Measurements from ENCODE around the gene ADORA1.

Gene ADORA1

DNA sequence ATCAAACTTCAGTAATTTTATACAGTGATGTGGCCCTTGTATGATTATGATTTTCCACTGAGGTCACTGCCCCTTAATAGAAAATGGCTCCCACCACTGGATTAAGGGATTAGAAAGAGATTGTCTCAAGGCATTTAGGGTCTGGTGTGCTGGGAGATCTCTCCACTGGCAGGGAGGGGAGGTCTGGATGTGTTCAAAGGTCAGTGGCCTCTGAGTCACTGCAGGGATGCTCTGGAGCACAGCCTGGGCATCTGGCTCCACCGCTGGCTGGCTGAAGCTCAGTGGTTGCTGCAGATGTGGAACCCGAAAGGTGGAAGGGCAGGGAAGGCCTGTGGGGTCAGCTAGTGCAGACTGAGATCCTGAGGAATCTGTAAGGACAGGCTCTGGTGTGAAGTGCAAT lies 77.2 kb downstream of the ADORA1 start:
- TF ChIP-seq, protein P1, sequence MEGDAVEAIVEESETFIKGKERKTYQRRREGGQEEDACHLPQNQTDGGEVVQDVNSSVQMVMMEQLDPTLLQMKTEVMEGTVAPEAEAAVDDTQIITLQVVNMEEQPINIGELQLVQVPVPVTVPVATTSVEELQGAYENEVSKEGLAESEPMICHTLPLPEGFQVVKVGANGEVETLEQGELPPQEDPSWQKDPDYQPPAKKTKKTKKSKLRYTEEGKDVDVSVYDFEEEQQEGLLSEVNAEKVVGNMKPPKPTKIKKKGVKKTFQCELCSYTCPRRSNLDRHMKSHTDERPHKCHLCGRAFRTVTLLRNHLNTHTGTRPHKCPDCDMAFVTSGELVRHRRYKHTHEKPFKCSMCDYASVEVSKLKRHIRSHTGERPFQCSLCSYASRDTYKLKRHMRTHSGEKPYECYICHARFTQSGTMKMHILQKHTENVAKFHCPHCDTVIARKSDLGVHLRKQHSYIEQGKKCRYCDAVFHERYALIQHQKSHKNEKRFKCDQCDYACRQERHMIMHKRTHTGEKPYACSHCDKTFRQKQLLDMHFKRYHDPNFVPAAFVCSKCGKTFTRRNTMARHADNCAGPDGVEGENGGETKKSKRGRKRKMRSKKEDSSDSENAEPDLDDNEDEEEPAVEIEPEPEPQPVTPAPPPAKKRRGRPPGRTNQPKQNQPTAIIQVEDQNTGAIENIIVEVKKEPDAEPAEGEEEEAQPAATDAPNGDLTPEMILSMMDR (IDR thresholded peaks at IDR 0.05; ENCODE audit: low read depth, low read length, missing control alignments): no peak
- no peak for DNase-seq (ENCODE audit: low read depth)
- H3K4me3 ChIP-seq (ENCODE audit: low read depth, low read length): no peak overlapping the region

DNA sequence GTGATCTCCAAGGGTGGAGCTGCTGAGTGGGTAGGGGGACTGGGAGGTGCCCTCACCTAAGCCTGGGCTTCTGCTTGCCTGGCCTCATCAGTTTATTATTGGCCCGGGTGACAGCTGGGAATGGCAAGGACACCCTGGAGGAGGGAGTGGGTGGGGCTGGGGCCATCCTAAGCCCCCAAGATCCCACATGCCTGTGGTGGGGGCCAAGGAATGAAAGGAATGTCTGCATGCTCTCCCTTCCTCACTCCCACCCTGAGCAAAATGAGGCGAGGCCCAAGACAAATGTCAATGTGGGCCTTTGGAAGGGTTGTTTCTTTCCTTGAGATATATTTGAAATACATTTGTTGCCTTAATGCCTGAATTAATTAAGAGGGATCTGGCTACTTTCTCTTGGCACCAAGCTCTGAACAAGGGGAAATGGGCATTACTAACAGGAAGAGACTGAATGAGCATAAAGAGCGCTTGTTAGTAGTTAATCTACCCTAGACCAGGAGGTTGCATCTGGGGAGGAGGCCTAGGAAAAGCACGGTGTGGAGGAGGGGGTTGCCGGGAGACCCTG lies 78.7 kb downstream of the ADORA1 start:
- TF ChIP-seq, protein P1 (IDR thresholded peaks at IDR 0.05; ENCODE audit: low read depth, low read length, missing control alignments): no peak
- DNase-seq (ENCODE audit: low read depth): no peak
- no peak overlapping the region for H3K4me3 ChIP-seq (ENCODE audit: low read depth, low read length)

DNA sequence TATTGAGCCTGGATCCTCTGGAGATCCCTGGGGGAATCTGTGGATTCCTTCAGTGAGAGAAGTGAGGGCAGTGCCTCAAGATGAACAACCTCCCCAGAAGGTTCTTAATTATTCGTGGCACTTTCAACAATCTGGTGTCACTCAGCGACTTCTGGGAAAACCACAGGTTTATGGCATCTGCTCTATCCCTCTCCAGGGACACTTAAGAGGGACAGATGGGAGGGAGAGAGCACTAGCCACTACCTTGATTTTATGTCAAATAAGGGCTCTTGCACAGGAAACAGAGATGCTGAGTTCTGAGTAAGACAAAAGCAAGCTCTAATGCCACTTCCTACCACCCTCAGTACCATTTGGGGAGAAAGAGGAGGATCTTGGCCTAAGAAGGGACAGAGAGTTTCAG lies 80.2 kb downstream of the ADORA1 start:
- DNase-seq (ENCODE audit: low read depth): no peak
- TF ChIP-seq, protein P1 (IDR thresholded peaks at IDR 0.05; ENCODE audit: low read depth, low read length, missing control alignments): no peak
- no peak overlapping the region for H3K4me3 ChIP-seq (ENCODE audit: low read depth, low read length)

DNA sequence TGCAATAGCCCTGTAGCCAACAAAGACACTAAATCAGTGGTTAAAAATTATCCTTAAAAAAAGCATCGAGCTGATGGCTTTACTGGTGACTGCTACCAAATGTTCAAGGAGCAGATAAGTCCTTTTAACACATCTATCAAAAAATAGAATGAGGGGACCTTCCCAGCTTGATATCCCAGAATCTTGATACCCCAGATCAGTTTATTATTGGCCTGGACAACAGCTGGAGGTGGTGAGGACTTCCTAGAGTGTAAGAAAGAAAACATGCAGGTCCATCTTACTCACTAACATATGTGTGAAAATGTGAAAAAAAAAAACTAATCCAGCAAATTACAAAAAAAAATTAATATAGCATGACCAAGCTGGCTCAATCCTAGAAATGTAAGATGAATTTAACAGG lies 80.7 kb downstream of the ADORA1 start:
- H3K4me3 ChIP-seq (ENCODE audit: low read depth, low read length): no peak overlapping the region
- no peak for DNase-seq (ENCODE audit: low read depth)
- TF ChIP-seq, protein P1 (IDR thresholded peaks at IDR 0.05; ENCODE audit: low read depth, low read length, missing control alignments): no peak

DNA sequence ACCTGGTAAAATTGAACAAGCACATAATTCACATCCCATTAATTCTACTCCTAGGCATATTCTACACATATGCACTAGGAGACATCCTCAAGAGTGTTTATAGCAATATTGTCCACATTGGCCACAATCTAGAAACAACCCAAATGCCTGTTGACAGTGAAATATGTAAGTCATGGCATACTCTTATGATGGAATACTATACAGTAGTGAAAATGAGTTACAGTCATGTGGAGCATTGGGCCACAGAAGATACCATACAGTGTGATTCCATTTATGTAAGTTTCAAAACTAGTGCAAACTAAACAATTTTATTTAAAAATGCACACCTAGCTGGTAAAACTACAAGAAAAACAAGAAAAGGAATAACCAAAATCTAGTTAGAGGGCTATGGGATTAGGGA lies 82.8 kb downstream of the ADORA1 start:
- TF ChIP-seq, protein P1 (IDR thresholded peaks at IDR 0.05; ENCODE audit: low read depth, low read length, missing control alignments): no peak
- no peak for DNase-seq (ENCODE audit: low read depth)

DNA sequence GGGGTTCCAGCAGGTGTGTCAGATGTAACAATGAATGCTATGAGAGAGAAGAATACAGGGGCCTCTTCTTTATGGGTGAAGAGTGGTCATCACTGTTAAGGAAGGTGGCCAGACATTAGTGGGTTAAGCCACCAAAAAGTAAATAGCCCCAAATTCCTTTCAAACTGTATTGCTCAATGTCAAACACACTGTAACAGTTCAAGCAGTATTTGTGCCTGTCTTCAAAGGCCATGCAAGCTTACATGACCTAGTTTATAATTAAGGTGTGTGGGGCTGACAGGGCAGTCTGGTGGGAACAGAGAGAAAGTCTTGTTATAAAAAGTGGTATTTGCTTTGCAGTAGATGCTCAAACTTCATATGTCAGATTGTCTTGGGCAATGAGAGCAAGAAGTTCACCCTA lies 83.5 kb downstream of the ADORA1 start:
- TF ChIP-seq, protein P1 (IDR thresholded peaks at IDR 0.05; ENCODE audit: low read depth, low read length, missing control alignments): no peak
- no peak for DNase-seq (ENCODE audit: low read depth)
- H3K4me3 ChIP-seq (ENCODE audit: low read depth, low read length): no peak overlapping the region

More for the DNA sequence above, 82.8 kb downstream of the ADORA1 start:
- no peak overlapping the region for H3K4me3 ChIP-seq (ENCODE audit: low read depth, low read length)

DNA sequence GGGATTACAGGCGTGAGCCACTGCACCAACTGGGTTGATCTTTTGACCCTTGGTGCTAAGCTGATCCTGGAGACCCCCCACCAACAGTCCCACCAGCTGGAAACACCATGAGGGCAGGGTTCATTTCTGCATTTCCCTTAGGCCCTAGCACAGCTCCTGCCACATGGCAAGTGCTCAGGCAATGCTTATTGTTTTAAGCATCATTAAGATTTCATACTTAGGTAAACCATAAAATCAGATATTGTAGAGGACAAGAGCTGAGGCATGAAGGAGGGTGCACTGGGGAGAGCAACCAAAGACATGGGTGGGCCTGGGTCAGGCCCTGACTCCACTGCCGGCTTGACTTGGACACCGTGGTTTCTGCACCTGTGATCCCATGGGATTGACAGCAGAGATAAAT lies 84.3 kb downstream of the ADORA1 start:
- DNase-seq (ENCODE audit: low read depth): no peak
- no peak overlapping the region for H3K4me3 ChIP-seq (ENCODE audit: low read depth, low read length)
- TF ChIP-seq, protein P1 (IDR thresholded peaks at IDR 0.05; ENCODE audit: low read depth, low read length, missing control alignments): no peak
